Esophagus muscularis mucosa (tissue), 4 donors: ENCODE measurements around the gene MACROD2.

Experiments used
- CTCF ChIP-seq, 3 experiments: fragments of 200-600 bp in 2 of 3; fragments of 450-650 bp in 1 of 3; sonication (generic) in 2 of 3; IDR thresholded peaks; one replicate each; pipeline ENCODE4 v1.5.1; 2017 to 2019; ENCODE audit warnings: antibody characterized with exemption in 3 of 3, mild to moderate bottlenecking in 2 of 3, moderate library complexity in 1 of 3
- EP300 ChIP-seq: sonication (generic); formaldehyde crosslinking; IDR thresholded peaks from one replicate; pipeline ENCODE4 v1.6.1; 2017; ENCODE audit warnings: antibody characterized with exemption
- POLR2AphosphoS5 ChIP-seq, 2 donors: sonication (generic); formaldehyde crosslinking; IDR thresholded peaks; one replicate each; pipeline ENCODE4 v1.6.1; 2017; ENCODE audit warnings: antibody characterized with exemption in 2 of 2

- TF ChIP-seq POLR2AphosphoS5 (IDR thresholded peaks at IDR 0.05) (no peak), CTCF (IDR thresholded peaks at IDR 0.05) (no peak), EP300 (no peak)
These were observed 682.1 kb downstream of the MACROD2 start for GRCh38 chr20:14677455-14677854.
